SK-N-SH (cell line): ENCODE measurements around the gene ALDH1L1. TPM values are rescaled to one million over a fixed set of nuclear protein-coding genes. Genes with fewer than 3 reads are reported as not detected.

ENCODE experiments used
- CTCF ChIA-PET: fragments of 300-600, 350-600 bp; formaldehyde crosslinking; extraction: SDS; loops from one replicate; lab custom pipeline; 2021; lab: Yijun Ruan, JAX
- POLR2A ChIA-PET: fragments of 350-600 bp; sonication (Branson Sonifier 250); formaldehyde crosslinking; extraction: SDS; loops from one replicate; lab custom pipeline; 2020; ENCODE audit warnings: antibody characterized with exemption, inconsistent platforms; lab: Yijun Ruan, JAX
- DNase-seq: peaks from one replicate; pipeline ENCODE4 v3.0.0; 2012
- H2AFZ ChIP-seq: fragments of 200-600 bp; sonication (generic); 2 replicates; pipeline ENCODE4 v1.8.1; 2016; ENCODE audit warnings: antibody characterized with exemption, mild to moderate bottlenecking, low read depth
- H3F3A ChIP-seq: fragments of 200-600 bp; sonication (generic); replicated peaks from 2 replicates; pipeline ENCODE3; 2016; ENCODE audit warnings: antibody characterized with exemption, mild to moderate bottlenecking; ENCODE audit not compliant: insufficient read depth
- H3K27ac ChIP-seq, 2 experiments: fragments of 200-500 bp in 1 of 2; fragments of 200-600 bp in 1 of 2; sonication (Bioruptor generic) in 1 of 2; sonication (generic), shearing (Covaris generic) in 1 of 2; 2 replicates each; pipeline versions ENCODE4 v1.5.1 to v1.6.1; 2014 to 2016; ENCODE audit warnings: low read depth in 2 of 2, inconsistent platforms in 1 of 2, low read length in 1 of 2, mild to moderate bottlenecking in 1 of 2, mixed read lengths in 1 of 2
- H3K27me3 ChIP-seq: fragments of 200-600 bp; sonication (generic), shearing (Covaris generic); 2 replicates; pipeline ENCODE4 v1.6.1; 2016; ENCODE audit warnings: mixed run types; ENCODE audit not compliant: insufficient read depth
- H3K36me3 ChIP-seq, 2 experiments: fragments of 200-500 bp in 1 of 2; fragments of 200-600 bp in 1 of 2; sonication (Bioruptor generic) in 1 of 2; sonication (generic) in 1 of 2; replicated peaks in 1 of 2; 2 replicates each; pipeline versions ENCODE3 to v1.5.1; 2014 to 2016; ENCODE audit warnings: low read length in 1 of 2, mild to moderate bottlenecking in 1 of 2; ENCODE audit not compliant: insufficient read depth in 2 of 2, control insufficient read depth in 1 of 2
- H3K4me1 ChIP-seq, 2 experiments: fragments of 200-500 bp in 1 of 2; fragments of 200-600 bp in 1 of 2; sonication (Bioruptor generic) in 1 of 2; sonication (generic), shearing (Covaris generic) in 1 of 2; 2 replicates each; pipeline versions ENCODE4 v1.5.1 to v1.6.1; 2014 to 2016; ENCODE audit warnings: low read depth in 1 of 2, low read length in 1 of 2, mixed run types in 1 of 2; ENCODE audit not compliant: insufficient read depth in 2 of 2, control insufficient read depth in 1 of 2
- H3K4me2 ChIP-seq: fragments of 200-600 bp; sonication (generic), shearing (Covaris generic); 2 replicates; pipeline ENCODE4 v1.6.1; 2017; ENCODE audit warnings: mixed run types
- H3K4me3 ChIP-seq, 2 experiments: fragments of 200-500 bp in 1 of 2; fragments of 200-600 bp in 1 of 2; sonication (Bioruptor generic) in 1 of 2; sonication (generic), shearing (Covaris generic) in 1 of 2; 2 replicates each; pipeline versions ENCODE4 v1.5.1 to v1.8.1; 2014 to 2016; ENCODE audit warnings: low read depth in 2 of 2, inconsistent platforms in 1 of 2, low read length in 1 of 2, mild to moderate bottlenecking in 1 of 2, mixed read lengths in 1 of 2, moderate library complexity in 1 of 2
- H3K79me2 ChIP-seq: fragments of 200-600 bp; sonication (generic); 2 replicates; pipeline ENCODE4 v1.8.1; 2017; ENCODE audit warnings: mild to moderate bottlenecking; ENCODE audit not compliant: insufficient read depth
- H3K9ac ChIP-seq: fragments of 200-600 bp; sonication (generic); 2 replicates; pipeline ENCODE4 v1.6.1; 2017; ENCODE audit warnings: mixed run types
- H3K9me2 ChIP-seq: fragments of 200-600 bp; sonication (generic); 2 replicates; pipeline ENCODE4 v1.6.1; 2017; ENCODE audit warnings: mixed run types
- H3K9me3 ChIP-seq: fragments of 200-600 bp; sonication (generic); 2 replicates; pipeline ENCODE4 v1.6.1; 2017; ENCODE audit warnings: mixed run types, mild to moderate bottlenecking, moderate library complexity
- H4K20me1 ChIP-seq: fragments of 200-600 bp; sonication (generic); 2 replicates; pipeline ENCODE4 v1.6.1; 2017; ENCODE audit warnings: mild to moderate bottlenecking, mixed run types; ENCODE audit not compliant: insufficient read depth
- CTCF ChIP-seq: fragments of 200-600 bp; sonication (generic); IDR thresholded peaks from 2 replicates; pipeline ENCODE4 v1.6.1; 2017; ENCODE audit warnings: antibody characterized with exemption, mild to moderate bottlenecking, moderate library complexity
- ELF1 ChIP-seq: IDR thresholded peaks from 2 replicates; pipeline ENCODE4 v1.4.0; 2012
- EZH2phosphoT487 ChIP-seq: fragments of 200-600 bp; sonication (generic); IDR thresholded peaks from 2 replicates; pipeline ENCODE4 v1.6.1; 2017; ENCODE audit warnings: low read depth, mixed run types, mild to moderate bottlenecking, antibody characterized with exemption, moderate library complexity, borderline replicate concordance
- FOXJ3 ChIP-seq: sonication (generic); formaldehyde crosslinking; IDR thresholded peaks from 2 replicates; pipeline ENCODE4 v1.5.1; 2020; ENCODE audit warnings: mild to moderate bottlenecking, missing genetic modification reagents
- GABPA ChIP-seq: IDR thresholded peaks from 2 replicates; pipeline ENCODE4 v1.4.0; 2012; ENCODE audit warnings: low read depth, mild to moderate bottlenecking
- GATA2 ChIP-seq: sonication (generic); formaldehyde crosslinking; IDR thresholded peaks from 2 replicates; pipeline ENCODE4 v1.5.0; 2020; ENCODE audit warnings: mild to moderate bottlenecking, missing genetic modification reagents
- MEF2A ChIP-seq: IDR thresholded peaks from 2 replicates; pipeline ENCODE4 v1.4.0; 2012; ENCODE audit warnings: low read depth, borderline replicate concordance
- MXI1 ChIP-seq: IDR thresholded peaks from 2 replicates; pipeline ENCODE4 v1.6.1; 2012; ENCODE audit warnings: mild to moderate bottlenecking, low read depth, low read length, improper control_type of control experiment
- NRF1 ChIP-seq: IDR thresholded peaks from 2 replicates; pipeline ENCODE4 v1.6.1; 2012; ENCODE audit warnings: low read depth, mild to moderate bottlenecking, low read length
- RCOR1 ChIP-seq: fragments of 150-350 bp; IDR thresholded peaks from 2 replicates; pipeline ENCODE4 v1.6.1; 2017; ENCODE audit warnings: antibody characterized with exemption, low read length
- SIN3A ChIP-seq: IDR thresholded peaks from 2 replicates; pipeline ENCODE4 v1.6.1; 2012; ENCODE audit warnings: low read depth, mild to moderate bottlenecking, low read length, moderate library complexity, borderline replicate concordance
- SMC3 ChIP-seq: IDR thresholded peaks from 2 replicates; pipeline ENCODE4 v1.6.1; 2012; ENCODE audit warnings: low read depth, low read length, improper control_type of control experiment
- TCF12 ChIP-seq: IDR thresholded peaks from 2 replicates; pipeline ENCODE4 v1.4.0; 2012
- USF1 ChIP-seq: IDR thresholded peaks from 2 replicates; pipeline ENCODE4 v1.4.0; 2012; ENCODE audit warnings: low read depth, borderline replicate concordance
- USF2 ChIP-seq: fragments of 150-350 bp; IDR thresholded peaks from 2 replicates; pipeline ENCODE4 v1.6.1; 2017; ENCODE audit warnings: antibody characterized with exemption, low read length, low read depth, borderline replicate concordance
- WGBS: methylation state at CpG from one replicate; pipeline ENCODE4 v1.1.6; 2017; ENCODE audit warnings: low lambda C conversion rate; 5-methylcytosine and 5-hydroxymethylcytosine counted together
- polyA plus RNA-seq, 3 experiments: library from polyadenylated mRNA; depleted of rRNA; stranded (reverse); fragments of >200 nt; gene quantifications; 2 replicates each; pipeline ENCODE4 v1.2.3, GENCODE V29; 2012

The ALDH1L1 gene
- polyA plus RNA-seq, 1 of the 3 experiments (the other 2 are of a cell fraction), result not detected

GRCh38 chr3:126201168-126201567 lies 20.8 kb upstream of the ALDH1L1 start:
- H4K20me1 ChIP-seq, result no peaks in the 10 kb centered on the region
- H3K36me3 ChIP-seq, result no peaks in the 10 kb centered on the region
- H3K79me2 ChIP-seq, result no peaks in the 10 kb centered on the region
- H3K27me3 ChIP-seq, result no peaks in the 10 kb centered on the region
- H3K9me3 ChIP-seq, result no peaks in the 10 kb centered on the region
- H3K4me3 ChIP-seq, result no peak overlapping the region
- no peak for TF ChIP-seq MEF2A
- H3K9ac ChIP-seq, result no peak overlapping the region
- 24% methylated on average over 3 of the region's 3 CpGs for WGBS
- no peaks in the 10 kb centered on the region for H3K9me2 ChIP-seq
- ChIA-PET CTCF (interaction anchor here (0.6 to 8.6 kb wide), 6 partner anchors 12 to 69 kb away, joined by 3 to 122 read pairs (median 4); partner anchors contain the start of gene ALDH1L1), POLR2A (no interaction called here)
- H3K27ac ChIP-seq, result no peak overlapping the region
- no peak for DNase-seq
- H3K4me2 ChIP-seq, result no peak overlapping the region
- no peak overlapping the region for H2AFZ ChIP-seq
- H3F3A ChIP-seq, result no peaks in the 10 kb centered on the region
- H3K4me1 ChIP-seq, result peaks cover 11 to 14% of the 10 kb centered on the region in 2 experiments; a peak in 2 of 4 replicates

- POLR2A ChIA-PET, result no interaction called here
- H3K27me3 ChIP-seq, result no peaks in the 10 kb centered on the region
- no peaks in the 10 kb centered on the region for H3F3A ChIP-seq
- no peaks in the 10 kb centered on the region for H3K79me2 ChIP-seq
- no peak overlapping the region for H3K4me3 ChIP-seq
- DNase-seq, result no peak
- 16% methylated on average over 3 of the region's 3 CpGs for WGBS
- CTCF ChIA-PET, result interaction anchor here (0.6 to 8.6 kb wide), 8 partner anchors 12 to 271 kb away, joined by 3 to 122 read pairs (median 4); no protein-coding TSS in a partner anchor
- H2AFZ ChIP-seq, result no peak overlapping the region
- peaks cover 8 to 11% of the 10 kb centered on the region in 2 experiments; a peak in 2 of 4 replicates for H3K4me1 ChIP-seq
- no peak overlapping the region for H3K4me2 ChIP-seq
- H4K20me1 ChIP-seq, result no peaks in the 10 kb centered on the region
- H3K9me2 ChIP-seq, result no peaks in the 10 kb centered on the region
- TF ChIP-seq MXI1 (no peak), SIN3A (no peak)
- TF ChIP-seq, all 33 proteins: peak for 0
- Histone ChIP-seq H3K9ac (no peak overlapping the region), H3K36me3 (no peaks in the 10 kb centered on the region), H3K27ac (no peak overlapping the region; a peak in 1 of 4 replicates), H3K9me3 (no peaks in the 10 kb centered on the region)
Measured at GRCh38 chr3:126200534-126200933, 20.1 kb upstream of the ALDH1L1 start.

GRCh38 chr3:126199256-126199655 lies 18.9 kb upstream of the ALDH1L1 start:
- Histone ChIP-seq H3K79me2 (no peaks in the 10 kb centered on the region), H3K27me3 (no peaks in the 10 kb centered on the region), H3K27ac (no peak overlapping the region), H3F3A (peaks cover 2% of the 10 kb centered on the region), H3K4me1 (peaks cover 8 to 11% of the 10 kb centered on the region in 2 experiments; a peak in 2 of 4 replicates), H3K4me2 (no peak overlapping the region), H3K9me3 (peaks cover 10% of the 10 kb centered on the region; the same call in 1 of the 2 replicates), H3K4me3 (no peak overlapping the region), H2AFZ (no peak overlapping the region), H4K20me1 (no peaks in the 10 kb centered on the region), H3K9ac (no peak overlapping the region), H3K9me2 (no peaks in the 10 kb centered on the region), H3K36me3 (no peaks in the 10 kb centered on the region)
- no peak for DNase-seq
- POLR2A ChIA-PET, result interaction anchor here (1.3 kb wide), 1 partner anchor 14 kb away, joined by 4 read pairs; no protein-coding TSS in a partner anchor
- 50% methylated on average over 2 of the region's 2 CpGs for WGBS
- CTCF ChIA-PET, result interaction anchor here (0.8 to 8.6 kb wide), 22 partner anchors 8 to 189 kb away, joined by 3 to 122 read pairs (median 4); no protein-coding TSS in a partner anchor
- TF ChIP-seq GATA2 (CRISPR knock-in tag) (no peak), CTCF (no peak), USF1 (no peak), TCF12 (no peak), EZH2phosphoT487 (no peak), SIN3A (no peak), RCOR1 (no peak), MEF2A (no peak), SMC3 (no peak), ELF1 (no peak), GABPA (no peak), NRF1 (no peak), FOXJ3 (no peak), USF2 (no peak)
